Activated CD4-positive, alpha-beta memory T cell treated with anti-CD3 and anti-CD28 coated beads for 36 hours (primary cell): ENCODE results near the gene ASB16. TPM values are rescaled to one million over a fixed set of nuclear protein-coding genes. Genes with fewer than 3 reads are reported as not detected.
"Not testable (repeated sequence)": the region's sequence is repeated elsewhere in the genome, so short reads cannot be mapped to it uniquely, and the experiment has no call there.

Source experiments
- CTCF ChIA-PET: fragments of 350-600 bp; sonication (Branson Sonifier 250); formaldehyde crosslinking; loops from one replicate; lab custom pipeline; 2021; ENCODE audit warnings: antibody characterized with exemption, inconsistent platforms; lab: Charles Lee
- POLR2A ChIA-PET: fragments of 350-600 bp; sonication (Branson Sonifier 250); formaldehyde crosslinking; loops from one replicate; lab custom pipeline; 2021; ENCODE audit warnings: antibody characterized with exemption; lab: Charles Lee
- DNase-seq: peaks from one replicate; pipeline ENCODE4 v3.0.0-alpha.2; 2020
- H3K27ac Mint-ChIP-seq: one replicate; pipeline ENCODE4 v1.8.0; 2021; ENCODE audit warnings: mixed read lengths
- H3K27me3 Mint-ChIP-seq: one replicate; pipeline ENCODE4 v1.8.0; 2021; ENCODE audit warnings: mixed read lengths
- H3K36me3 Mint-ChIP-seq: one replicate; pipeline ENCODE4 v1.8.0; 2021; ENCODE audit warnings: mixed read lengths
- H3K4me1 Mint-ChIP-seq: one replicate; pipeline ENCODE4 v1.8.0; 2021; ENCODE audit warnings: low read depth, mixed read lengths
- H3K4me3 Mint-ChIP-seq: one replicate; pipeline ENCODE4 v1.8.0; 2021; ENCODE audit warnings: mild to moderate bottlenecking, mixed read lengths
- H3K9me3 Mint-ChIP-seq: one replicate; pipeline ENCODE4 v1.8.0; 2021; ENCODE audit warnings: mixed read lengths
- intact Hi-C: fragments of 100-400 bp; cut with micrococcal nuclease; formaldehyde crosslinking; loops from one replicate; pipeline ENCODE4 v1.15.1; 2023
- total RNA-seq, 2 experiments: library from RNA; stranded (reverse); gene quantifications; one replicate each; pipeline ENCODE4 v1.2.3, GENCODE V29; 2021

The ASB16 gene, protein sequence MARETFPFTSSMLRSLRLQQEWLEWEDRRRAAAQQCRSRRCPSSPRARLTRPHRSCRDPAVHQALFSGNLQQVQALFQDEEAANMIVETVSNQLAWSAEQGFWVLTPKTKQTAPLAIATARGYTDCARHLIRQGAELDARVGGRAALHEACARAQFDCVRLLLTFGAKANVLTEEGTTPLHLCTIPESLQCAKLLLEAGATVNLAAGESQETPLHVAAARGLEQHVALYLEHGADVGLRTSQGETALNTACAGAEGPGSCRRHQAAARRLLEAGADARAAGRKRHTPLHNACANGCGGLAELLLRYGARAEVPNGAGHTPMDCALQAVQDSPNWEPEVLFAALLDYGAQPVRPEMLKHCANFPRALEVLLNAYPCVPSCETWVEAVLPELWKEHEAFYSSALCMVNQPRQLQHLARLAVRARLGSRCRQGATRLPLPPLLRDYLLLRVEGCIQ
- under 1 TPM in 1 of 2 experiments, not detected in 1; 0.19 TPM for total RNA-seq

DNA sequence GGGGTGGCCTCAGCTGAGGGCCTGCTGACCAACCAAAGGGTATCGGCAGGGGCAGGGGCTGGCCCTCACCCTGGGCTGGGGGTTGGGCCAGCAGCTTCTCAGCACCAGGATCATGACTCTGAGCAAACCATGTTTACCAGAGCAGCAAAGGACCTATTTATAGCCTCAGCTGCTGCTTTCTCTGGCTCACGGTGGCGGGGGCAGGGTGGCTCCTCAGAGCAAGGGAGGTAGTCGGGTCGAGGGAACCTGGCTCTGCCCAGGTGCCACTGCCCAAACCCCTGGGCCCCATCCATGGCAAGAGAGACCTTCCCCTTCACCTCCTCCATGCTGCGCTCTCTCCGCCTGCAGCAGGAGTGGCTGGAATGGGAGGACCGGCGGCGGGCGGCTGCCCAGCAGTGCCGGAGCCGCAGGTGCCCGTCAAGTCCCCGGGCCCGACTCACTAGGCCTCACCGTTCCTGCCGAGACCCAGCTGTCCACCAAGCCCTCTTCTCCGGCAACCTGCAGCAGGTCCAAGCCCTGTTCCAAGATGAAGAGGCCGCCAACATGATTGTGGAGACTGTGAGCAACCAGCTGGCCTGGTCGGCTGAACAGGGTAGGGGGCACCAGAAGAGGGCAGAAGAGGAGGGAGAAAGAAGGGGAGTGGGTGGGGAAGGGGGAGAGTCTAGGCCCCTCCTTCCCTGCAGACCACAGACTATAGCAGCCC is at the start of gene ASB16:
ASB16 (plus strand) TSS at position 206 of the 703 bp plus-strand sequence; CDS start at position 292, 86 bp downstream.
- CTCF ChIA-PET, result interaction anchor here (1.5 kb wide), 1 partner anchor 227 kb away, joined by 5 read pairs; no protein-coding TSS in a partner anchor
- Mint-ChIP-seq H3K36me3 (peaks cover 3% of the 10 kb centered on the region), H3K4me3 (no peak within 1 kb of the TSS), H3K27ac (no peak within 1 kb of the TSS), H3K4me1 (peaks cover 9% of the 10 kb centered on the region), H3K9me3 (no peaks in the 10 kb centered on the region), H3K27me3 (no peaks in the 10 kb centered on the region)
- intact Hi-C loops, result no loop called here
- POLR2A ChIA-PET, result no interaction called here
- no peak for DNase-seq

DNA sequence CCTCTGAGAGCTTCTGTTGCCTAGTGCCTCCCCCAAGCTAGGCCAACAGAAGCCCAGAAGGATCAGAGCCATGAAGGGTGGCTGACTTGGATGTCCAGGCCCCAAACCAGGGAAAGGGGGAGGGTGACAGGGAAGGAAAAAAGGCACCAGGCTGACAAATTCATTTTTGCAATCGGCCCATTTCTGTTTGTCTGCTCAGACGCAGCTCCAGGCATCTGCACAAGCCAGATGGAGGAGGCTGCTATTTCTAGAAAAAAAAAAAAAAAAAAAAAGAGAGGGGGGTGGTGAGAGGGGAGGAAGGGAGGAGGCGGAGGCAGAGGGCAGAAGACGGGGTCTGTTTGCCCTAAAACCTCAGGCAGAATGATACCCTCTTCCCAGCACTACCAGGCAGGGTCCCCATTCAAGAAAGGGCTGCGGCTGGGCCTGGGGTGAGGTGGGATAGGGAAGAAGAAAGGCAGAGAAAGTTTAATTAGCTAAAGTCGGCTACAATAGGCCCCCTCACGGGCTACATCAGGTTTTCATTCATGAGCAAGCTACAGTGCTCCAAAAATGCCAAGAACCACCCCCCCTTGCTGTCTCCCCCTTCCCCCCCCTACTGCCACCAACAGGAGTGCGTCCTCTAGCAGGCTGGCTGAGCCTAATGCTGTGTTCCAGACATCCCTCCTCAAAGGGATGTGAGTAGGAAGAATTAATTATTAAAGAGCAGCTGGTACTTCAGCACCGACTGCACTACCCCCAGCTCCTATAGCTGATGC is 49.5 kb upstream of the ASB16 start:
- intact Hi-C loops, result loop anchor here (5.0 kb wide), 2 partner anchors 114 to 211 kb away; no protein-coding TSS in a partner anchor
- no peak overlapping the region for H3K27ac Mint-ChIP-seq
- H3K4me1 Mint-ChIP-seq, result peaks cover 25% of the 10 kb centered on the region
- CTCF ChIA-PET, result interaction anchor here (1.4 kb wide), 1 partner anchor 47 kb away, joined by 4 read pairs; no protein-coding TSS in a partner anchor
- POLR2A ChIA-PET, result no interaction called here
- DNase-seq, result no peak
- H3K4me3 Mint-ChIP-seq, result no peak overlapping the region
- no peaks in the 10 kb centered on the region for H3K9me3 Mint-ChIP-seq
- no peaks in the 10 kb centered on the region for H3K36me3 Mint-ChIP-seq
- H3K27me3 Mint-ChIP-seq, result no peaks in the 10 kb centered on the region

DNA sequence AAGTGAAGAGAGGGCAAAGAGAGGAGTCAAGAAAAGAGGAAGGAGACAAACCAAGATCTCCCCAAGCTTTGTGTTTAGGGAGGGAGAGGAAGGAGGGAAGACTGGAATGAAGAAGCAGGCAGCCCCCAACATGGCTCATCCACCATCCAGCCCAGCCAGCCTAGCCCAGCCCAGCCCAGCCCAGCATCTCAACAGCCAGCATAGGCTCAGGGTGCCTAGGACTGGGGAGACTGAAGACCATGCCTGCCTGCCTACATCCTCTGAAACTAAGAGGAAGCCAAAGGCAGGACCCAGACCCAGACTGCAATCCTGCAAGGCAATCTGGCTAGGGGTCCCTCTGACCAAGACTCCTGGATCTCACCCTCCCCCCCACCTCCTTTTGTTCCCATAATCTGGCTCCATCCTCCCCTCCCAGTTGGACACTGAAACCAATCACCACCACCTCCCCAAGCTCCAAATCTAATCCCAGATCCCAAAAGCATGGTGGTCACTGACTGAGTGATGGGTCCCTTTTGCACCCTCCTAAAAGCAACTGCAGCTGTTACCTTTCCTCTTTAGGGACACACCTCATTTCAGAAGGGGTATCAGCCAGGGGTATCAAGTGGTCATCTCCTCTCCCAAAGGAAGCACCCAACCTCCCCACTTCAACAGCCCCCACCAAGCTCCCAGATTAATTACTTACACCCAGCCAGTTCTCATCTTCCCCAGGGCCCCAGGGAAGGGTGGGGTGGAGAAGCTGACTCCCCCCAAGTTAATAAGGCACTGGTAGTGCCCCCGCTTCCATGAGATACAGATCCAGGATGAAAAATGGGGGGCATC is 48.3 kb upstream of the ASB16 start:
- H3K4me1 Mint-ChIP-seq, result peaks cover 25% of the 10 kb centered on the region
- no peaks in the 10 kb centered on the region for H3K27me3 Mint-ChIP-seq
- no peaks in the 10 kb centered on the region for H3K36me3 Mint-ChIP-seq
- intact Hi-C loops, result loop anchor here (2.0 to 5.0 kb wide), 4 partner anchors 51 to 210 kb away; partner anchors contain the start of genes G6PC3 and TMUB2
- no peaks in the 10 kb centered on the region for H3K9me3 Mint-ChIP-seq
- ChIA-PET CTCF (interaction anchor here (0.6 to 2.4 kb wide), 9 partner anchors 16 to 1836 kb away, joined by 3 to 10 read pairs (median 4); no protein-coding TSS in a partner anchor), POLR2A (interaction anchor here (0.9 to 1.7 kb wide), 4 partner anchors 10 to 64 kb away, joined by 3 to 8 read pairs (median 4); partner anchors contain the start of gene TMUB2)
- no peak for DNase-seq
- H3K27ac Mint-ChIP-seq, result peak overlapping the region; percentile 42
- H3K4me3 Mint-ChIP-seq, result peak overlapping the region; percentile 86

DNA sequence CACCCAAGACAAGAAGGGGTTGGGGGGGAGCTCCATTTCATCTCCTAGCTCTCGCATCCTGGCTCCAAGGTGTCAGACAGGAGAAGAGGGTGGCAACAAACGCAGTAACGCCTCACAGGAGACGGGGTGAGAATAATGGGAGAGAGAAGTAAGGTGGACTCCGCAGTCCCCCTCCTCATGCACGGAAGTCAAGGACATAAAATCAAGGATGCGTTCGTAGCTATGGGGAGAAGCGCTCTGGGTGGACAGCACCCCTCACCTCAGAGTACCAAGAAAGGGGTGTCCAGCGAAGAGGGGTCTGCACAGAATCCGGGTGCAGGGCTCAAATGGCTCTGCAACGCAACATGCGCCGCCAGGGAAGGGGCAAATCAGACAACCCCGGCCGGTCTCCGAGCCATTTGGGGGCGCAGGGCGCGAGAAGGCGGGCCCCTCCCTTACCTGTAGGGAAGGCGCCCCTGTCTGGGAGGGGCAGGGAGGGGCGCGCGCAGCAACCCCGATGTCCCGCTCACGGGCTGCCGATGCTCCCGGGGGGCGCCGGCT is 47.6 kb upstream of the ASB16 start:
- intact Hi-C loops, result loop anchor here (1.0 to 5.0 kb wide), 5 partner anchors 18 to 209 kb away; partner anchors contain the start of genes G6PC3, HROB and TMUB2
- ChIA-PET CTCF (interaction anchor here (0.6 to 2.4 kb wide), 30 partner anchors 8 to 1835 kb away, joined by 3 to 10 read pairs (median 4); partner anchors contain the start of genes G6PC3 and TMUB2), POLR2A (interaction anchor here (0.6 to 1.7 kb wide), 16 partner anchors 8 to 215 kb away, joined by 3 to 11 read pairs (median 4); partner anchors contain the start of genes G6PC3, LSM12, MPP2 and TMUB2)
- Mint-ChIP-seq H3K4me1 (peaks cover 25% of the 10 kb centered on the region), H3K9me3 (no peaks in the 10 kb centered on the region), H3K27ac (peak overlapping the region; percentile 42), H3K36me3 (no peaks in the 10 kb centered on the region), H3K27me3 (no peaks in the 10 kb centered on the region), H3K4me3 (peak overlapping the region; percentile 86)
- DNase-seq, result peak; percentile 32

DNA sequence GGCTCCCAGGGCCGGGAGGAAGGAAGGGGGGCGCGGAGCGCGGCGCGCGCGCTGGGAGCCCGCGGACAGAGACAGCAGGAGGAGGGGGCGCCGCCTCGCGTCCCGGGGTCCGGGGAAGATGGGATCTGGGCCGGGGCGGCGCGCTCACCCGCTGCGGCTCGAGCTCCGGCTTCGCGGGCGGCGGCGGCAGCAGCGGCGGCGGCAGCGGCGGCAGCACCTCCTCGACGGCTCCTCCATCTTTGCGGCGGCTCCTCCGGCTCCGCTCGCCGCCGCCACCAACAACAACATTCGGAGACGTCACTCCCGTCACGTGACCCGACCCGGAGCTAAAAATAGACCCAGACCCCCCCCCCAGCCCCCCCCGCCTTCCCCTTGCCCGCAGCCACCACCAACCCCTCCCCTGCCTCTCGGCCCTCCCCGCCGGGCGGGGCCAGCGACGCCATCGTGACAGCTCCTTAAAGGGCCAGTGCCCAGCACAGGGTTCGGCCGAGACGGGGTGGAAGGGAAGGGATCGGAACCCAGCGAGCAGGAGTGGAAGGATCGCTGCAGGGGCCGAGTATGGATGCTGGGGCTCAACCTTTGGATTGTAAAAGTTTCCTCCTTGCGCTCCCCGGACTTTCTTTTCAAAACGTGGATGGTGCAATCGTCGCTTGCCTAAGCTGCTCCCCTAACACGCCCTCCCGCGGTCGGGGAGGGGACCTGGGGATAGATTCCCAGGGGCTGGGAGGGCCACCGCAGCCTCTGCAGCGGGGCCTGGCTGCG is 47.0 kb upstream of the ASB16 start, which contains the start of gene HDAC5:
HDAC5 (minus strand) TSS at position 286 of the 762 bp plus-strand sequence. CDS start 6,126 bp downstream, outside the sequence.
- H3K4me1 Mint-ChIP-seq, result peaks cover 25% of the 10 kb centered on the region
- DNase-seq, result peak; percentile 97
- no peaks in the 10 kb centered on the region for H3K27me3 Mint-ChIP-seq
- no peaks in the 10 kb centered on the region for H3K36me3 Mint-ChIP-seq
- intact Hi-C loops, result loop anchor here (1.0 to 5.0 kb wide), 5 partner anchors 18 to 209 kb away; partner anchors contain the start of genes G6PC3, HROB and TMUB2
- peak within 1 kb of the TSS; percentile 86 for H3K4me3 Mint-ChIP-seq
- H3K27ac Mint-ChIP-seq, result peak within 1 kb of the TSS; percentile 92
- no peaks in the 10 kb centered on the region for H3K9me3 Mint-ChIP-seq
- CTCF ChIA-PET, result interaction anchor here (0.6 to 2.4 kb wide), 28 partner anchors 8 to 227 kb away, joined by 3 to 10 read pairs (median 4); partner anchors contain the start of genes G6PC3, GRN and TMUB2
- POLR2A ChIA-PET, result interaction anchor here (0.6 to 1.7 kb wide), 17 partner anchors 9 to 216 kb away, joined by 3 to 11 read pairs (median 4); partner anchors contain the start of genes G6PC3, LSM12, MPP2 and TMUB2

DNA sequence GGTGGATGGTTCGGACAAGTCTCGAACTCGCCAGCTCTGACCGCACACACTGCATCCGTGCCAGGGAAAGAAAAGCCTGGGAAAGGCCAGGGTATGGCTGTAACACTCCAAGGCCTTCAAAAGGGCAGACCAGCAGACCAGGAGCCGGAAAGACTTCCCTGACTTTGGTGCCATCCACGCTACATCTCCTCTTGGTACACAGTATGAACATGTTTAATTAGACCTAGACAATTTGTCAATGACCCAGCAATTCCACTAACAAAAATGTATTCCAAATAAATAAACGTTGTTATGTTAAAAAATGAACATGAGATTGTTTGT is 46.4 kb upstream of the ASB16 start:
- Mint-ChIP-seq H3K4me1 (peaks cover 25% of the 10 kb centered on the region), H3K36me3 (no peaks in the 10 kb centered on the region), H3K9me3 (no peaks in the 10 kb centered on the region), H3K27me3 (no peaks in the 10 kb centered on the region), H3K4me3 (peak overlapping the region; percentile 86), H3K27ac (peak overlapping the region; percentile 92)
- no peak for DNase-seq
- ChIA-PET CTCF (interaction anchor here (0.7 to 2.4 kb wide), 21 partner anchors 8 to 226 kb away, joined by 3 to 10 read pairs (median 4); partner anchors contain the start of genes G6PC3, GRN and TMUB2), POLR2A (interaction anchor here (0.7 to 1.7 kb wide), 13 partner anchors 9 to 216 kb away, joined by 3 to 11 read pairs (median 4); partner anchors contain the start of genes G6PC3, LSM12, MPP2 and TMUB2)
- intact Hi-C loops, result loop anchor here (5.0 kb wide), 2 partner anchors 117 to 208 kb away; no protein-coding TSS in a partner anchor

DNA sequence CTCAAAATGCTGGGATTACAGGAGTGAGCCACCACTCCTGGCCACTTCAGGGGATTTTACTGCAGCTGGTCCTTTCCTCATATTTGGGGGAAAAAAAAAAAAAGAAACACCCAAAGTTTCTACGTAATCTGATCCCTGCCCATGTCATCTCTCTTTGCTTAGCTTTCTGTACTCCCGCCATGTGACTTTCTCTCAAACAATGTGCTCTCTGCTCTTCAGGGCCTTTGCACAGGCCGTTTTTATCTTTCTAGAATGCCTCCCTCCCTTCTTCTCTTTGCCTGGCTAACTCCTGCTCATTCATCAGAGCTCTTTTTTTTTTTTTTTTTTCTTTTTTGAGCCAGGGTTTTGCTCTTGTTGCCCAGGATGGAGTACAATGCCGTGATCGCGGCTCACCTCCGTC is 42.1 kb upstream of the ASB16 start:
- ChIA-PET CTCF (no interaction called here), POLR2A (interaction anchor here (0.6 kb wide), 1 partner anchor 60 kb away, joined by 3 read pairs; no protein-coding TSS in a partner anchor)
- Mint-ChIP-seq H3K4me1 (peaks cover 15% of the 10 kb centered on the region), H3K27ac (no peak overlapping the region), H3K36me3 (no peaks in the 10 kb centered on the region), H3K27me3 (no peaks in the 10 kb centered on the region), H3K4me3 (no peak overlapping the region), H3K9me3 (no peaks in the 10 kb centered on the region)
- DNase-seq, result no peak
- intact Hi-C loops, result no loop called here

DNA sequence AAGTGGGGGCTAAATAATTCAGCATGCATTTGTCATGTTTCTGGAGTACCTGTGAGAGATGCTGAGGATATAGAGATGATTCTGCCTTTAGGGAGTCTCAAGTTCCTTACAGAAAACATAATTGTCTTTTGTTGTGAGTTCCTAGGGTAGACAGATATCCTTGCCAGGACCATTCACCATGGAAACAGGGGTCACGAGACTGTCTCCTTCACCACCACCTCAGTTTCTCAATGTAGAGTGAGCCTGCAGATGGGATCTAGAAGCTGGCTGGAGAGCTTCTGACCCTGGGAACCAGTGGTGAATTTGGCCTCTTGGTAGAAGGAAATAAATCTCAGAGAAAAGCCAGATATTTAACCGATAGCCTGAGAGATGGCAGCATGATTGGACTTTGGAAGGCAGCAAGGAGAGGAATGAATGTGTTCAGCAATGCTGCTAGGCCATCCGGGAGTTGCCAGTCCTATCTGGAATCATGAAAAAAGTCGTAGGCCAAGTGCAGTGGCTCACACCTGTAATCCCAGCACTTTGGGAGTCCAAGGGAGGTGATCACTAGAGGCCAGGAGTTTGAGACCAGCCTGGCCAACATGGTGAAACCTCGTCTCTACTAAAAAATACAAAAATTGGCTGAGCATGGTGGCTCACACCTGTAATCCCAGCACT is 39.7 kb upstream of the ASB16 start:
- no peak for DNase-seq
- intact Hi-C loops, result no loop called here
- no peaks in the 10 kb centered on the region for H3K27me3 Mint-ChIP-seq
- no peak overlapping the region for H3K27ac Mint-ChIP-seq
- H3K9me3 Mint-ChIP-seq, result no peaks in the 10 kb centered on the region
- CTCF ChIA-PET, result interaction anchor here (0.9 to 1.0 kb wide), 2 partner anchors 20 to 38 kb away, joined by 3 to 4 read pairs; no protein-coding TSS in a partner anchor
- H3K4me1 Mint-ChIP-seq, result peaks cover 10% of the 10 kb centered on the region
- H3K4me3 Mint-ChIP-seq, result no peak overlapping the region
- POLR2A ChIA-PET, result no interaction called here
- no peaks in the 10 kb centered on the region for H3K36me3 Mint-ChIP-seq

DNA sequence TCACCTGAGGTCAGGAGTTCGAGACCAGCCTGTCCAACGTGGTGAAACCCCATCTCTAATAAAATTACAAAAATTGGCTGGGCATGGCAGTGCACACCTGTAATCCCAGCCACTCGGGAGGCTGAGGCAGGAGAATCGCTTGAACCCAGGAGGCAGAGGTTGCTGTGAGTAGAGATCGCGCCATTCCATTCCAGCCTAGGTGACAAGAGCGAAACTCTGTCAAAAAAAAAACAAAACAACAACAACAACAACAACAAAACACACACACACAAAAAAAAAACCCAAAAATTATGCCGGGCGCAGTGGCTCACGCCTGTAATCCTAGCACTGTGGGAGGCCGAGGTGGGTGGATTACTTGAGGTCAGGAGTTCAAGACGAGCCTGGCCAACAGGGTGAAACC is 39.1 kb upstream of the ASB16 start:
- H3K36me3 Mint-ChIP-seq, H3K4me3 Mint-ChIP-seq, POLR2A ChIA-PET, DNase-seq, H3K27me3 Mint-ChIP-seq, intact Hi-C loops, H3K4me1 Mint-ChIP-seq, H3K9me3 Mint-ChIP-seq, H3K27ac Mint-ChIP-seq: not testable (repeated sequence)
- CTCF ChIA-PET, result interaction anchor here (1.0 to 1.4 kb wide), 2 partner anchors 8 to 19 kb away, joined by 3 read pairs; partner anchors contain the start of gene HDAC5
